ENCODE data around the gene IRAK2. TPM values are rescaled to one million over a fixed set of nuclear protein-coding genes. Genes with fewer than 3 reads are reported as not detected.
A peak's percentile ranks its signal among the peaks of the same experiment; 100 is the strongest.

Gene IRAK2
- total RNA-seq, 1 donor from 2014 or later = 0.44 TPM

GRCh38 chr3:10280177-10280529, 115.4 kb downstream of the IRAK2 start:
- no peaks in the 10 kb centered on the region for H3K4me1 Mint-ChIP-seq
- no peak for DNase-seq (ENCODE audit: low read depth, low spot score)
- H3K27ac Mint-ChIP-seq (ENCODE audit: unreplicated experiment) = peak overlapping the region; percentile 57

GRCh38 chr3:10280571-10280970, 115.9 kb downstream of the IRAK2 start:
- no peak for DNase-seq (ENCODE audit: low read depth, low spot score)
- H3K4me3 Mint-ChIP-seq = no peak overlapping the region
- no peaks in the 10 kb centered on the region for H3K27me3 Mint-ChIP-seq (ENCODE audit: low read depth)
- no peaks in the 10 kb centered on the region for H3K9me3 Mint-ChIP-seq
- TF ChIP-seq CTCF (conservative IDR thresholded peaks at IDR 0.05) = no peak
- H3K27ac Mint-ChIP-seq (ENCODE audit: unreplicated experiment) = no peak overlapping the region
- no peaks in the 10 kb centered on the region for H3K4me1 Mint-ChIP-seq
- peaks cover 2% of the 10 kb centered on the region for H3K36me3 Mint-ChIP-seq (ENCODE audit: low read depth)

More at GRCh38 chr3:10280177-10280529, 115.4 kb downstream of the IRAK2 start:
- Mint-ChIP-seq H3K36me3 (ENCODE audit: low read depth) (peaks cover 2% of the 10 kb centered on the region), H3K27me3 (ENCODE audit: low read depth) (no peaks in the 10 kb centered on the region), H3K9me3 (no peaks in the 10 kb centered on the region), H3K4me3 (no peak overlapping the region)
- TF ChIP-seq CTCF (conservative IDR thresholded peaks at IDR 0.05) = no peak

GRCh38 chr3:10281951-10282350, 117.2 kb downstream of the IRAK2 start:
- TF ChIP-seq CTCF (conservative IDR thresholded peaks at IDR 0.05) = no peak
- Mint-ChIP-seq H3K27me3 (ENCODE audit: low read depth) (no peaks in the 10 kb centered on the region), H3K4me1 (no peaks in the 10 kb centered on the region), H3K36me3 (ENCODE audit: low read depth) (peaks cover 2% of the 10 kb centered on the region), H3K27ac (ENCODE audit: unreplicated experiment) (peak overlapping the region; percentile 14), H3K4me3 (no peak overlapping the region), H3K9me3 (no peaks in the 10 kb centered on the region)
- DNase-seq (ENCODE audit: low read depth, low spot score) = no peak

- H3K27me3 Mint-ChIP-seq (ENCODE audit: low read depth) = no peaks in the 10 kb centered on the region
- no peak overlapping the region for H3K27ac Mint-ChIP-seq (ENCODE audit: unreplicated experiment)
- DNase-seq (ENCODE audit: low read depth, low spot score) = no peak
- H3K4me1 Mint-ChIP-seq = no peaks in the 10 kb centered on the region
- peaks cover 2% of the 10 kb centered on the region for H3K36me3 Mint-ChIP-seq (ENCODE audit: low read depth)
- H3K9me3 Mint-ChIP-seq = no peaks in the 10 kb centered on the region
- H3K4me3 Mint-ChIP-seq = no peak overlapping the region
- no peak for TF ChIP-seq CTCF (conservative IDR thresholded peaks at IDR 0.05)
These were observed 118.9 kb downstream of the IRAK2 start for GRCh38 chr3:10283638-10284037.

- no peaks in the 10 kb centered on the region for H3K4me1 Mint-ChIP-seq
- no peaks in the 10 kb centered on the region for H3K36me3 Mint-ChIP-seq (ENCODE audit: low read depth)
- H3K9me3 Mint-ChIP-seq = no peaks in the 10 kb centered on the region
- H3K27me3 Mint-ChIP-seq (ENCODE audit: low read depth) = no peaks in the 10 kb centered on the region
- TF ChIP-seq CTCF (conservative IDR thresholded peaks at IDR 0.05) = no peak
- no peak overlapping the region for H3K27ac Mint-ChIP-seq (ENCODE audit: unreplicated experiment)
- H3K4me3 Mint-ChIP-seq = no peak overlapping the region
- DNase-seq (ENCODE audit: low read depth, low spot score) = no peak
These were observed 119.8 kb downstream of the IRAK2 start for GRCh38 chr3:10284496-10284895.

All from neural crest cell (in vitro differentiated cells).